RWPE1 (cell line): ENCODE measurements around the gene GPX4.

Experiments used
- CTCF ChIA-PET: fragments of 350-600 bp; sonication (Branson Sonifier 250); formaldehyde crosslinking; extraction: SDS; loops from one replicate; lab custom pipeline; 2021; lab: Yijun Ruan, JAX
- POLR2A ChIA-PET: fragments of 400-600 bp; formaldehyde crosslinking; extraction: SDS; loops from one replicate; lab custom pipeline; 2020; ENCODE audit warnings: antibody characterized with exemption; ENCODE audit not compliant: low non-redundant PET; lab: Yijun Ruan, JAX
- DNase-seq: peaks from one replicate; pipeline ENCODE4 v3.0.0; 2012; ENCODE audit warnings: low spot score
- H3K27ac ChIP-seq: fragments of 450-650 bp; 2 replicates; pipeline ENCODE4 v1.5.1; 2017
- CTCF ChIP-seq: fragments of 450-650 bp; conservative IDR thresholded peaks from 2 replicates; pipeline ENCODE4 v1.5.1; 2017; ENCODE audit warnings: low read depth, mild to moderate bottlenecking

The GPX4 gene

GRCh38 chr19:1073063-1073955 lies 30.5 kb upstream of the GPX4 start:
- ChIA-PET CTCF (interaction anchor here (0.9 kb wide), 1 partner anchor 9 kb away, joined by 3 read pairs; no protein-coding TSS in a partner anchor), POLR2A (no interaction called here)
- no peak for TF ChIP-seq CTCF
- H3K27ac ChIP-seq, result peak overlapping the region; percentile 30; the same call in 1 of the 2 replicates
- no peak for DNase-seq

GRCh38 chr19:1073956-1074517 lies 29.8 kb upstream of the GPX4 start:
- DNase-seq, result no peak
- POLR2A ChIA-PET, result no interaction called here
- peak overlapping the region; percentile 72 for H3K27ac ChIP-seq
- CTCF ChIA-PET, result interaction anchor here (0.6 to 1.0 kb wide), 2 partner anchors 9 to 121 kb away, joined by 3 to 5 read pairs; no protein-coding TSS in a partner anchor
- no peak for TF ChIP-seq CTCF

- TF ChIP-seq CTCF, result no peak
- peak; percentile 82 for DNase-seq
- ChIA-PET CTCF (interaction anchor here (0.6 to 1.0 kb wide), 2 partner anchors 10 to 120 kb away, joined by 3 to 5 read pairs; no protein-coding TSS in a partner anchor), POLR2A (interaction anchor here (0.6 kb wide), 1 partner anchor 43 kb away, joined by 6 read pairs; no protein-coding TSS in a partner anchor)
- H3K27ac ChIP-seq, result peak overlapping the region; percentile 72
Measured at GRCh38 chr19:1074544-1075283, 29.1 kb upstream of the GPX4 start.

- H3K27ac ChIP-seq, result peak overlapping the region; percentile 72
- DNase-seq, result no peak
- ChIA-PET CTCF (interaction anchor here (0.6 kb wide), 1 partner anchor 18 kb away, joined by 9 read pairs; no protein-coding TSS in a partner anchor), POLR2A (no interaction called here)
- no peak for TF ChIP-seq CTCF
Measured at GRCh38 chr19:1076046-1076386, 27.8 kb upstream of the GPX4 start.

GRCh38 chr19:1076951-1077350 lies 26.8 kb upstream of the GPX4 start:
- TF ChIP-seq CTCF, result no peak
- CTCF ChIA-PET, result interaction anchor here (0.6 kb wide), 3 partner anchors 17 to 47 kb away, joined by 3 to 9 read pairs (median 5); no protein-coding TSS in a partner anchor
- POLR2A ChIA-PET, result interaction anchor here (0.7 to 0.8 kb wide), 2 partner anchors 13 to 79 kb away, joined by 5 to 6 read pairs; no protein-coding TSS in a partner anchor
- H3K27ac ChIP-seq, result peak overlapping the region; percentile 66
- DNase-seq, result peak; percentile 33
